Sigmoid colon (tissue), 4 donors: Measurements from ENCODE around the gene XAGE1B.

Experiments
- POLR2AphosphoS5 ChIP-seq, 4 donors: sonication (generic); formaldehyde crosslinking; IDR thresholded peaks; one replicate each; pipeline ENCODE4 v1.6.1; 2017; ENCODE audit warnings: antibody characterized with exemption in 4 of 4
- TF ChIP-seq, protein P1 (sequence below), 4 experiments: fragments of 450-650 bp in 3 of 4; fragments of 200-600 bp in 1 of 4; IDR thresholded peaks; one replicate each; pipeline ENCODE4 v1.5.1; 2016 to 2019; ENCODE audit warnings: antibody characterized with exemption in 4 of 4, mild to moderate bottlenecking in 3 of 4, moderate library complexity in 2 of 4

DNA sequence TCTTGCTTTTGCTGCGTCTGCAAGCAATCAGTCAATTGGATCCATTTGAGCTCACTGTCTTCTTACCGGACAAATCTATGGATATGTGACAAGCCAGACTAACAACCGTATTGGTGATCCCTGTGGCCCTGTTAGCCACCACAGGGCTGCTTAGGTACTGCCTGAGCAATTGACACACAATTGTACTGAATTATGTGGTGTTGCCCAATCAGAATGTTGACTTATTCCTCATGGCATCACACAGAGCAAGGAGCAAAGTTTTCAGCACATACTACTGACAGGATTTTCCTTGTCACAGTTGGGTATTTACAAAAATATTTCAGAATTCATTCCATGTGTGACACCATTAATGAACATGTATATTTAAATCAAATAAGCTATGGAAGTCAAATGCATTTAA lies 41.3 kb upstream of the XAGE1B start:
- TF ChIP-seq, protein P1, sequence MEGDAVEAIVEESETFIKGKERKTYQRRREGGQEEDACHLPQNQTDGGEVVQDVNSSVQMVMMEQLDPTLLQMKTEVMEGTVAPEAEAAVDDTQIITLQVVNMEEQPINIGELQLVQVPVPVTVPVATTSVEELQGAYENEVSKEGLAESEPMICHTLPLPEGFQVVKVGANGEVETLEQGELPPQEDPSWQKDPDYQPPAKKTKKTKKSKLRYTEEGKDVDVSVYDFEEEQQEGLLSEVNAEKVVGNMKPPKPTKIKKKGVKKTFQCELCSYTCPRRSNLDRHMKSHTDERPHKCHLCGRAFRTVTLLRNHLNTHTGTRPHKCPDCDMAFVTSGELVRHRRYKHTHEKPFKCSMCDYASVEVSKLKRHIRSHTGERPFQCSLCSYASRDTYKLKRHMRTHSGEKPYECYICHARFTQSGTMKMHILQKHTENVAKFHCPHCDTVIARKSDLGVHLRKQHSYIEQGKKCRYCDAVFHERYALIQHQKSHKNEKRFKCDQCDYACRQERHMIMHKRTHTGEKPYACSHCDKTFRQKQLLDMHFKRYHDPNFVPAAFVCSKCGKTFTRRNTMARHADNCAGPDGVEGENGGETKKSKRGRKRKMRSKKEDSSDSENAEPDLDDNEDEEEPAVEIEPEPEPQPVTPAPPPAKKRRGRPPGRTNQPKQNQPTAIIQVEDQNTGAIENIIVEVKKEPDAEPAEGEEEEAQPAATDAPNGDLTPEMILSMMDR (IDR thresholded peaks at IDR 0.05), result no peak
- TF ChIP-seq POLR2AphosphoS5 (IDR thresholded peaks at IDR 0.05), result no peak
